ENCODE data around the gene RHOB. TPM values are rescaled to one million over a fixed set of nuclear protein-coding genes. Genes with fewer than 3 reads are reported as not detected.
"Not testable (repeated sequence)": the region's sequence is repeated elsewhere in the genome, so short reads cannot be mapped to it uniquely, and the experiment has no call there.

Gene RHOB
- total RNA-seq, 1 donor from 2014 or later = 16.1 TPM

- Histone ChIP-seq H3K79me2 (ENCODE audit: low read depth) (no peaks in the 10 kb centered on the region), H3K27me3 (peaks cover 5% of the 10 kb centered on the region), H4K20me1 (ENCODE audit: low read depth) (no peaks in the 10 kb centered on the region), H3K27ac (no peak overlapping the region), H3K9ac (no peak overlapping the region), H3F3A (ENCODE audit: low read depth) (no peaks in the 10 kb centered on the region), H2AFZ (replicated peaks) (no peak overlapping the region), H3K4me3 (no peak overlapping the region), H3K4me2 (no peak overlapping the region), H3K9me3 (ENCODE audit: low read depth) (no peaks in the 10 kb centered on the region), H3K4me1 (no peaks in the 10 kb centered on the region), H3K36me3 (no peaks in the 10 kb centered on the region)
- H3K27me3 Mint-ChIP-seq (ENCODE audit: insufficient read depth, low read depth) = no peaks in the 10 kb centered on the region
- DNase-seq (ENCODE audit: low spot score) = no peak
- TF ChIP-seq EZH2phosphoT487 (IDR thresholded peaks at IDR 0.05) = no peak
- TF ChIP-seq CTCF (IDR thresholded peaks at IDR 0.05) = no peak
- no peak for TF ChIP-seq EZH2 (IDR thresholded peaks at IDR 0.05)
- H3K4me3 Mint-ChIP-seq = no peak overlapping the region
- H3K9me3 Mint-ChIP-seq = no peaks in the 10 kb centered on the region
- H3K27ac Mint-ChIP-seq = no peak overlapping the region
- H3K4me1 Mint-ChIP-seq = peaks cover 10% of the 10 kb centered on the region
- H3K36me3 Mint-ChIP-seq = no peaks in the 10 kb centered on the region
Measured at GRCh38 chr2:20433249-20433648, 13.6 kb upstream of the RHOB start.

- no peak for DNase-seq (ENCODE audit: low spot score)
- H3K4me3 Mint-ChIP-seq = no peak overlapping the region
- no peaks in the 10 kb centered on the region for H4K20me1 ChIP-seq (ENCODE audit: low read depth)
- H3K4me1 ChIP-seq = no peaks in the 10 kb centered on the region
- H3K9me3 ChIP-seq (ENCODE audit: low read depth) = no peaks in the 10 kb centered on the region
- no peak overlapping the region for H2AFZ ChIP-seq (replicated peaks)
- H3K36me3 Mint-ChIP-seq = no peaks in the 10 kb centered on the region
- peaks cover 10% of the 10 kb centered on the region for H3K4me1 Mint-ChIP-seq
- no peak overlapping the region for H3K27ac ChIP-seq
- no peak overlapping the region for H3K4me3 ChIP-seq
- TF ChIP-seq EZH2phosphoT487 (IDR thresholded peaks at IDR 0.05) = no peak
- no peak for TF ChIP-seq EZH2 (IDR thresholded peaks at IDR 0.05)
- TF ChIP-seq CTCF (IDR thresholded peaks at IDR 0.05) = no peak
- no peaks in the 10 kb centered on the region for H3K36me3 ChIP-seq
- no peaks in the 10 kb centered on the region for H3F3A ChIP-seq (ENCODE audit: low read depth)
- peaks cover 9% of the 10 kb centered on the region for H3K27me3 ChIP-seq
- no peaks in the 10 kb centered on the region for H3K9me3 Mint-ChIP-seq
- no peaks in the 10 kb centered on the region for H3K27me3 Mint-ChIP-seq (ENCODE audit: insufficient read depth, low read depth)
- no peaks in the 10 kb centered on the region for H3K79me2 ChIP-seq (ENCODE audit: low read depth)
- H3K9ac ChIP-seq = no peak overlapping the region
- no peak overlapping the region for H3K27ac Mint-ChIP-seq
- H3K4me2 ChIP-seq = no peak overlapping the region
Measured at GRCh38 chr2:20433946-20434553, 12.8 kb upstream of the RHOB start.

GRCh38 chr2:20434588-20435294, 12.1 kb upstream of the RHOB start:
- peaks cover 9% of the 10 kb centered on the region for H3K27me3 ChIP-seq
- H3K9me3 ChIP-seq (ENCODE audit: low read depth) = no peaks in the 10 kb centered on the region
- no peak overlapping the region for H3K9ac ChIP-seq
- H3K36me3 Mint-ChIP-seq = no peaks in the 10 kb centered on the region
- H3K9me3 Mint-ChIP-seq = no peaks in the 10 kb centered on the region
- H4K20me1 ChIP-seq (ENCODE audit: low read depth) = no peaks in the 10 kb centered on the region
- H3K4me2 ChIP-seq = no peak overlapping the region
- no peak overlapping the region for H3K27ac ChIP-seq
- TF ChIP-seq CTCF (IDR thresholded peaks at IDR 0.05) (no peak), EZH2phosphoT487 (IDR thresholded peaks at IDR 0.05) (no peak), EZH2 (IDR thresholded peaks at IDR 0.05) (no peak)
- peaks cover 10% of the 10 kb centered on the region for H3K4me1 Mint-ChIP-seq
- H3K27me3 Mint-ChIP-seq (ENCODE audit: insufficient read depth, low read depth) = peaks cover 3% of the 10 kb centered on the region
- H3K36me3 ChIP-seq = no peaks in the 10 kb centered on the region
- no peak overlapping the region for H3K27ac Mint-ChIP-seq
- no peak overlapping the region for H3K4me3 ChIP-seq
- DNase-seq (ENCODE audit: low spot score) = no peak
- H3K4me3 Mint-ChIP-seq = no peak overlapping the region
- H3K79me2 ChIP-seq (ENCODE audit: low read depth) = no peaks in the 10 kb centered on the region
- H2AFZ ChIP-seq (replicated peaks) = no peak overlapping the region
- H3K4me1 ChIP-seq = no peaks in the 10 kb centered on the region
- H3F3A ChIP-seq (ENCODE audit: low read depth) = no peaks in the 10 kb centered on the region

GRCh38 chr2:20435456-20435855, 11.4 kb upstream of the RHOB start:
- H3K4me2 ChIP-seq; H3K27me3 ChIP-seq; H4K20me1 ChIP-seq (ENCODE audit: low read depth); H3K36me3 Mint-ChIP-seq; H3K9me3 Mint-ChIP-seq; H3K27ac ChIP-seq; H3K4me3 Mint-ChIP-seq; DNase-seq (ENCODE audit: low spot score); H3K4me1 ChIP-seq; H3F3A ChIP-seq (ENCODE audit: low read depth); H2AFZ ChIP-seq (replicated peaks); H3K4me1 Mint-ChIP-seq; H3K36me3 ChIP-seq; H3K9me3 ChIP-seq (ENCODE audit: low read depth); H3K27me3 Mint-ChIP-seq (ENCODE audit: insufficient read depth, low read depth); H3K4me3 ChIP-seq; H3K9ac ChIP-seq; H3K79me2 ChIP-seq (ENCODE audit: low read depth): not testable (repeated sequence)
- peak overlapping the region; percentile 37 for H3K27ac Mint-ChIP-seq
